Measurements from ENCODE around the gene XCR1. TPM values are rescaled to one million over a fixed set of nuclear protein-coding genes. Genes with fewer than 3 reads are reported as not detected.
"Not testable (repeated sequence)": the region's sequence is repeated elsewhere in the genome, so short reads cannot be mapped to it uniquely, and the experiment has no call there.

Gene XCR1
- total RNA-seq, 1 donor from 2014 or later, result 0.39 TPM

DNA sequence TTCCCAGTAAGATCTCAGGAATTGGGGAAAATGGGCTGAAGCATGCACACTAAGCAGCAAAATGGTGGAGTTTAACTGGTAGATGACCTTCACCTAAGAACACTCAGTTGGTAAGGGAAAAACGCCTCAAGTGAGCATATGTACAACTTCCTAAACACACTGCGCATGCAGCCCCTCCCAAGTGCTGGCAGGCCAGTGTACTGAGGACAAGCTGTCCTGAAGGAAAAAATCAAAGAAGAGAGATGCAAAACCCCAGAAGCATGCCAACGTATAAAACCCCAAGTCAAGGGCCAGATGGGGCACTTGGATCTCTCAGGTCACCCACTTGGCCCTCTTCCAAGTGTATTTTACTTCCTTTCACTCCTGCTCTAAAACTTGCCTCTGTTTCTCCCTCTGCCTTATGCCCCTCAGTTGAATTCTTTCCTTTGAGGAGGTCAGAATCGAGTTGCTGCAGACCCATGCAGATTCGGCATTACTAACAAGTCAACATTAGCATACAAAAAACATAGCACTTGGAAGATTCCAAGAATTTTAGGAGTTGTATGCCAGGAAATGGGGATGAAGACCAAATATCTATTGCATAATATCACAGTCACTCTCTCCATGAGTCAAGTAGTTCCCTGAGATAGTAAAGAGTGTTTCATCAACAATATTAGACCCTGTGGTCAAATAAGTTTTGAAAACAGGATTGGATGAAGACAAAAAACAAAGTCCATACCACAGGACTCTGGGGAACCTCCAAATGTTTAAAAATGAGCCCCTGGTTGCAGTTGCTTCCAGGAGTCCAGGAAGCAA, 20.8 kb downstream of the XCR1 start:
- peak; percentile 86 for DNase-seq

DNA sequence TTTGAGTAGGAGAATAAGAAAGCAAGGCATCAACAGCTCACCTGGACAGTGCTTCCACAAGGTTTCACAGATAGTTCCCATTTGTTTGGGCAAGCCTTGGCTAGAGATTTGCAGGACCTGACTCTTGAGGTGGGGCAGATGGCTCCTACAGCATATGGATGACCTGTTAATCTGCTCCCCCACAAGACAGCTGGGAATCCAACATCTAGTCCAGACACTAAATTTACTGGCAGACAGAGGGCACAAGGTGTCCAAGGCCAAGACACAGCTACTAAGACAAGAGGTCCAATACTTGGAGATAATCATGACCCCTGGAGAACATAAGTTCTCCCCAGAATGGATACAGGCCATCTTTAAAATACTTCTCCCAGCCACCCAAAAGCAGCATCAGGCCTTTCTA, 23.6 kb downstream of the XCR1 start:
- DNase-seq, result not testable (repeated sequence)

GRCh38 chr3:46001178-46001577, 26.1 kb downstream of the XCR1 start:
- DNase-seq, result no peak

DNA sequence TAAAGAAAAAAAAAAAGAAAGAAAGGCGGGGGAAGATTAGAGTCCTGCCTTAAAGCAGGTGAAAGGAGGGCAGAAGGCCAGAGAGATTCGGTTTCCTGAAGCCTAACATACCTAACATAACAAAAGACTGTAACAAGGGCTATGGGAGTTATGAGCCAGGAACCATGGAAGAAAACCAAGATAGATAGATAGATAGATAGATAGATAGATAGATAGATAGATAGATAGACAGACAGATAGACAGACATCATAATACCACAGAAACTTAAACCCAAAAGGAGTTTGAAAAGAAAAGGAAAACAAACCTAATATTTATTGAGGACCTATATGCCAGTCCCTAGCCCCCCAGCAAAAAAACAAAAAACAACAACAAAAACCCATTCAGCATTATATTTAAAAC, 29.3 kb downstream of the XCR1 start:
- DNase-seq, result no peak

DNA sequence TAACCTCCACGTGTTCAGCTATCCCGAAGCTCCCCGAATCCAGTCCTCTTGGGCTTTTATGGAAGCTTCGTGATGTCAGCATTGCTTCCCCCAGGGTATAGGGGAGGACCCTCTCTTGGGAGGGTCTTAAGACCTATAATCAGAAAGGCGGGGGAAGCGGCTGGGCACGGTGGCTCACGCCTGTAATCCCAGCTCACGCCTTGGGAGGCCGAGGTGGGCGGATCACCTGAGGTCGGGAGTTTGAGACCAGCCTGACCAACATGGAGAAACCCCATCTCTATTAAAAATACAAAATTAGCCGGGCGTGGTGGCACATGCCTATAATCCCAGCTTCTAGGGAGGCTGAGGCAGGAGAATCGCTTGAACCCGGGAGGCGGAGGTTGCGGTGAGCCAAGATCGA, 29.8 kb downstream of the XCR1 start:
- DNase-seq, result not testable (repeated sequence)

DNA sequence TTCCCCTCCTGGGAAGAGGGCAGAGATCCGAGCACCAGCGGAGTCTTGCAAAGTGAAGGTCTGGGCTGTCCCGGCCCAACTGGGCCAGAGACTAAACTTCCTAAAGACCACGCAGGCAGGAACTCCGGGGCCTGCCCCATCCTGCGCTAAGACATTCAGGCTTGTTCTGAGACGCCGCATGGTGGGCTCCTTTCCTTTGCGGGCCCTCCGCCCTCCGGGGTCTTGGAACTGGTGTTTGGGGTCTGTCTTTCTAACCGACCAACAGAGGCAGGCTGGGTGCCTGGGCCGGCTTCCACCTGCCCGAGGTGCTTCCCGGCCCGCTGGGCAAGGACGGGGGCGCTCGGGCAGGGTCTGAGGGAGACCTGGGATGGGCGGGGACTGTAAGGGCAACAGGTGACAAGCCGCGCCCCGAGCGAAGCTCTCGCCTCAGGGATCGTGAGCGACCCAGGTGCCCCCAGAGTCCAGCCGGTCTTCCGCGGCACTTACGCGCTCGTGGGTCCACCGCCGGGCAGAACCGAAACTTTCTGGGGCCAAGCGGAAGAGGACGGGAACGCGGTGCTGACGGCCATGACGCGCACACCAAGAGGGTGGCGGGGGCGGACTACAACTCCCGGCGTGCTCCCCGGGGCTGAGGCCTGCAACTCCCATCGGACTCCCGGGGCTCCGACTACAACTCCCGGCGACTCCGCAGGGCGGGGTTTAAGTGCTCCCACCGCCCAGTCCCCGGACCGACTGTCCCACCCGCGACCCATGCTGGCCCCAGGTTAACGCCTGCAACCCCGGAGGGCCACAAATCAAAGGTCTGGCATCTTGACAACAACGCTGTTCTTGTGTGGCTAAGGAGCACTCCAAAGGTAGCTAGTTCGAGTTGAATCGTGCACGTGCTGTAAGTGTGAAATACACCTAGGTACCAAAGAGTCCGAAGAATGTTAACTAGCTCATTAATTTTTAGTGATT, 31.8 kb downstream of the XCR1 start, which contains the start of gene FYCO1:
Gene FYCO1, minus strand, starts transcription at position 589 of the 957 bp plus-strand sequence. CDS start 10,914 bp downstream, outside the sequence.
- peak; percentile 79 for DNase-seq

DNA sequence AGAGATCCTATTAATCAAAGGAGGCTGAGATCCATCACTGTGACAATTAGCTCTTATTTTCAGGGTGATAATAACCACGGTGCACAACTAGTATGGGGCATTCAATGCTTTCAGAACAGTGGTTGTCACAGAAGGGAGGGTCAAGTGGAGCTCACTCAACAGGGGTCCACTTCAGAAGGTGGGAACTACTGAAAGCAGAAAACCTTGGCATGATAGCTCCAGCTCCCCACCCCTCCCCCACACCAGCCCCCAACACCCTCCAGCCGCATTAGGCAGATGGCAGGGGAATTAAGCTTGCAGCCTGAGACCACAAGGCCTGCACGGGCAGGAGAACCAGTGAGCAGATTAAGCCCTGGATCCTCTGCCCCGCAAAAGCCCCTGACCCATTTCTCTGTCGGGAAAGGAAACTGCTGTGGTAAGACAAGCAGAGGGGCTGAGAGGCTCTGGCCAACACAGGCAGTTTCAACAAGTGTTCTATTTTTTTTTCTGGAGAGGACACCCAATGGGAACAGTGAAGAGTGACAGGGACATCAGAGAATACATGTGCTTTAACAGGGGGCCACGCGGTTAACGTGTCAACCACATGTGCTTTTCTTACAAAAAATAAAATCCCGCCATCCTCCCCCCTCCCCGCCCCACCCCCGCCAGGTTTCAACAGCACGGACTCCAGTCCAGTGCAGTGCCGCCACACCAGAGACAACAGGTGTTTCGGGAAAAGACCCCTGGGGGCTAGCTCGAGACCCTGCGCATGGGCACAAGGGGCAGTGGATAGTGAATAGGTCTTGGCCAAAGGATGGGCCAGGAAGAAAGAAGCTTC, 32.7 kb downstream of the XCR1 start:
- DNase-seq, result no peak

DNA sequence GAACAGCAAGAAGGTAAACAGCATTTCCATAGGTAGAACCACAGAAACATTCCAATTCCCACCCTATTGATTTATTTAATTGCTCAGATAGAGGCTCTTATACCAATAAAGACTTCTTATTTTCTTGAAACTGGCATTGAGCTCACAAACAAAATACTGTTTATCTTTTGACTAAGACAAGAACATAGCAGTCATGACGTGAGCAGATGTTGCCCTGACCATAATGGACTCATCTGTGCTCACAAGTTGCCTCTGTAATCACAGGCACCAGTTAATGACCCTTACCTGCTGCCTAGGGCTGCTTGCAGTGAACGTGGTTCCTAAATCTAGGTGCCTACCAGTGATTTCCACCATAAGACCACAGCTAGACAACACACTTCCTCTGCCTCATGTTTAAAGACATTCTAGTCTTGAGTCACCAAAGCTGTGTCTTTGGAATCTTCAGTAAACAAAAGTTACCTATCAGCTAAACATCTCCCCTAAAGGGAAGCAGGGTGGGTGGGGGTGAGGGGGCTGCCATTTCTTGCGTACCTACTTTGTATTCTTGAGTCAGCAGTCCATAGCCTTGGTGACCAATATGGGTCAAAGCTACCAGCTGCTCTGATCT, 33.8 kb downstream of the XCR1 start:
- DNase-seq, result no peak

DNA sequence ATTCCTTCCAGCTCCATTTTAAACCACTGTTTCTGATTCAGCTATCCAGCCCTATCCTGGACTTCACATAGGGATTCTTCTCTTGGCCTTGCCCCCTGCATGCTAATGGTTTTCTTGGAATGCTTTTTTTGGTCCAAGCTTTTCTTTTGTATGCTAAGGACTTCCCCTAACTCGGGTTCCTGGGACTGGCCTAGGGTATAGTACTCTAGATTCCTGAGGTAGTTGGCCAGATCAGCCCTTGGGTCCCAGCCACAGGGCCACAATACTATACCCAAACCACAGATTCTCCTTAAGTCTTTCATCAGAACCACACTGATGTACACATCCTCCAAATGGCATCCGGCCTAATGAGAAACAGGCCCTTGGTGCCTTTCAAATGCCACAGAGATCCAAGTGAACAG, 34.5 kb downstream of the XCR1 start:
- DNase-seq, result no peak

- no peak for DNase-seq
These were observed 35.1 kb downstream of the XCR1 start for GRCh38 chr3:45992133-45992729.

DNA sequence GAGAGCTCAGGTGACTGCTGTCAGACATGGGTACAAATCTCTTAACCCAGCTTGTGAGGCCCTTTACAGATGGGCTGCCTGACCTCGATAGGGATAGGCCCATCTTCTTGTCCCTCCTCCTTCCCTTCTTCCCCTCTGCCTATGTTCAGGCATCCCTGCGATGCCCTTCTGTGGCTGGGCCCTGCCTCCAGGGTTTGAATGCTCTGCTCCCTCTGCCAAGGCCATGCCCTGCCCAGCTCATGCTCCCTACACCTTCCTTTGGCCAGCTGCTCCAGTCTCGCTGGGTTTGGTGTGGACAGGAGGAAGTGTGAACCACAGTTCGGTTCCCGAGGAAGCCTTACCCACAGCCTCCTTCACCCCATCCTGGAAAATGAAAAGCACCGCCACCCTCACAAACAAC, 35.9 kb downstream of the XCR1 start:
- DNase-seq, result no peak

DNA sequence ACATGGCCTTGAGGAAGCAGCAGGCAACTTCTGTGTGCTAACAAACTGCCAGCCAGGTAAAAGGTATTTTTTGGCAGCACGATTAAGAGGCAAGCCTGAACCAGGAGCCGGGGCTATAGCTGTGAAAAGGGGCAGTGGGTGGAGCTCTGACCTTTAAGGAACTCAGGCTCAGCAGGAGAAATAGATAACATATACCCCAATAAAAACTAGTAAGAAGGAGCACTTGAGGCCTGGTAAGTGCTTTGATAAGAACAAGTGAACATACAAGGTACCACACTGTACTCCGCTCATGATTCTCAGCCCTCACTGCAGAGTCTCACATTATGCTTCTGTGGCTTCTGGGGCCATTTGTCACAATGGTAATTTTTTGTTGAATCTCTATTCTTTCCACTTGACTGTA, 37.1 kb downstream of the XCR1 start:
- no peak for DNase-seq

GRCh38 chr3:45988804-45989203, 38.5 kb downstream of the XCR1 start:
- DNase-seq, result no peak

DNA sequence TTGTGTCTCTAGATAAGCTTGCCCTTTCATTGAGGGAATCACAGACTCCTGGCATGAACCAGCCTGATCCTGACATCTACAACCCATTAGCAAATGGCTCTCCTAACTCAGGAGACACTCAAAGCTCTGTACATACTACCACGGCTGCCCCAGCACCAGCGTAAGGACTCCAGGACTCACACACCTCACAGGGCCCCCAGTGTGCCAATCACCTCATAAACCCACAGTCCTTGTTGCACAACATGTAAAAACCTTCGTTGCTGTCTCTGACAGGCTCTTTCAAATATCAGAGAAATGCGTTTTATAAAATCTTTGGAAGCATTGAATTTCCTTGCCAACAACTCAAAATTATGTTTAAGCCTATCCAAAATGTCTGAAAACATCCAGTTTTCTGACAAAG, 38.9 kb downstream of the XCR1 start:
- DNase-seq, result no peak

GRCh38 chr3:45987368-45988291, 39.7 kb downstream of the XCR1 start:
- peak; percentile 36 for DNase-seq

GRCh38 chr3:45986303-45986982, 40.8 kb downstream of the XCR1 start:
- DNase-seq, result no peak

DNA sequence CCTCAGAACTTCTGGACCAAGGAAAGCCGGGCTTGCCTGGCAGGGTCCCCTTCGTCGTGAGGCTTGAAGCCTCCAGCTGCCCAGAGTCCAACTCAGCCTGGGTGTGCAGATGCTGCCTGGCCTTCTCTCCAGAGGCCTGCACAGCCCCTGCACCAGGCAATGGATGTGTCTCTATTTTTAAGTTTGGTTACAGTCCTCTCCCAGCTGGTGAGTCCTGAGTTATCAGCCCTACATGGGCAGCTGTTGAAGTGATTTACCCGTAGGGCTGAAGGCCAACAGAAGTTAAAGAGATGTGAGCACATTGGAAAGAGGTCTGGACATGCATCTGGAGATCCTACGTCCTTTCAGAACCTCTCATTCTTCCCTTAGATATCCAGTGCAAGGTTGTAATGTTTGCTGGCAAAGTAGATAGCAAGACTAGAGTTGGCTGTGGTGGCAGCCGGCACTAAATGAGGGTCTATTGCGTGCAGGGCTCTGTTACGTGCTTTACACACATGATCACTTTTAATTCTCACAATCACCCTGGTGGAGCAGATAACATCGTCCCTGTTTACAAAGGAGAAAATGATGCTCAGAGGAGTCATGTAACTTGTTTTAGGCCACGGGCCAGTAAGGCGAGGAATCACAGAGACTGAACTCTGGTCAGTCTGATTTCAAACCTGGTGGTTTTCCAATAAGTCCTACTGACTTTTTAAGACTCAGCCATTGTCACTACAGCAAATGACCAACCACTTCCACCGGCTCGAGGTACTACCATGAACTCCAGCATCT, 41.6 kb downstream of the XCR1 start:
- no peak for DNase-seq
